AG10803 (cell line): ENCODE data around the gene NTN1.

Experiments
- DNase-seq: peaks from one replicate; pipeline ENCODE4 v3.0.0; 2010; ENCODE audit warnings: low read depth
- H3K4me3 ChIP-seq: 2 replicates; pipeline ENCODE4 v1.5.1; 2011; ENCODE audit warnings: mild to moderate bottlenecking, low read length, control low read depth
- CTCF ChIP-seq: conservative IDR thresholded peaks from 2 replicates; pipeline ENCODE4 v1.5.1; 2011; ENCODE audit warnings: mild to moderate bottlenecking, low read length, control low read depth, inconsistent platforms

Gene NTN1

GRCh38 chr17:9167379-9167778 lies 146.1 kb downstream of the NTN1 start:
- no peak overlapping the region for H3K4me3 ChIP-seq
- no peak for DNase-seq
- TF ChIP-seq CTCF, result no peak

- no peak for DNase-seq
- no peak overlapping the region for H3K4me3 ChIP-seq
- no peak for TF ChIP-seq CTCF
These were observed 147.8 kb downstream of the NTN1 start for GRCh38 chr17:9169116-9169515.

GRCh38 chr17:9170336-9170735 lies 149.0 kb downstream of the NTN1 start:
- TF ChIP-seq CTCF, result no peak

GRCh38 chr17:9170853-9171252 lies 149.5 kb downstream of the NTN1 start:
- TF ChIP-seq CTCF, result no peak
- no peak for DNase-seq

More at GRCh38 chr17:9170336-9170735, 149.0 kb downstream of the NTN1 start:
- H3K4me3 ChIP-seq, result no peak overlapping the region
- DNase-seq, result no peak

GRCh38 chr17:9173386-9173983 lies 152.2 kb downstream of the NTN1 start:
- no peak for DNase-seq
- TF ChIP-seq CTCF, result no peak

More at GRCh38 chr17:9170853-9171252, 149.5 kb downstream of the NTN1 start:
- H3K4me3 ChIP-seq, result no peak overlapping the region

GRCh38 chr17:9174312-9174711 lies 153.0 kb downstream of the NTN1 start:
- no peak for TF ChIP-seq CTCF
- no peak overlapping the region for H3K4me3 ChIP-seq
- no peak for DNase-seq

More at GRCh38 chr17:9173386-9173983, 152.2 kb downstream of the NTN1 start:
- no peak overlapping the region for H3K4me3 ChIP-seq

GRCh38 chr17:9174779-9175574 lies 153.7 kb downstream of the NTN1 start:
- no peak overlapping the region for H3K4me3 ChIP-seq
- DNase-seq, result no peak
- TF ChIP-seq CTCF, result no peak
